Breast epithelium (tissue), 3 donors: Measurements from ENCODE around the gene DLG1.

Source experiments
- CTCF ChIP-seq, 3 donors: fragments of 450-650 bp; IDR thresholded peaks; one replicate each; pipeline ENCODE4 v1.5.1; 2016 to 2017; ENCODE audit warnings: antibody characterized with exemption in 3 of 3, mild to moderate bottlenecking in 3 of 3, moderate library complexity in 3 of 3
- POLR2A ChIP-seq: fragments of 450-650 bp; IDR thresholded peaks from one replicate; pipeline ENCODE4 v1.6.1; 2016; ENCODE audit warnings: antibody characterized with exemption, mild to moderate bottlenecking, moderate library complexity
- POLR2AphosphoS5 ChIP-seq, 3 donors: sonication (generic); formaldehyde crosslinking; IDR thresholded peaks; one replicate each; pipeline ENCODE4 v1.6.1; 2017; ENCODE audit warnings: antibody characterized with exemption in 3 of 3

- TF ChIP-seq POLR2A (no peak), CTCF (IDR thresholded peaks at IDR 0.05) (no peak), POLR2AphosphoS5 (IDR thresholded peaks at IDR 0.05) (no peak)
Observed at GRCh38 chr3:197155046-197155445, 143.4 kb downstream of the DLG1 start.
